WERI-Rb-1 (cell line): ENCODE data around the gene TLL2.

Experiments
- DNase-seq: peaks from one replicate; pipeline ENCODE4 v3.0.0-alpha.2; 2020
- H3K27ac ChIP-seq: fragments of 250-450 bp; sonication (Bioruptor Pico); 2 replicates; pipeline ENCODE4 v1.5.1; 2020; ENCODE audit warnings: mild to moderate bottlenecking, moderate library complexity
- H3K27me3 ChIP-seq: fragments of 250-450 bp; sonication (Bioruptor Pico); 2 replicates; pipeline ENCODE4 v1.5.1; 2021; ENCODE audit warnings: mild to moderate bottlenecking, low read depth, moderate library complexity; ENCODE audit not compliant: insufficient read depth, severe bottlenecking
- H3K36me3 ChIP-seq: fragments of 250-450 bp; sonication (Bioruptor Pico); 2 replicates; pipeline ENCODE4 v1.5.1; 2020; ENCODE audit warnings: mild to moderate bottlenecking, moderate library complexity
- H3K4me3 ChIP-seq: 2 replicates; pipeline ENCODE4 v1.5.1; 2011; ENCODE audit warnings: low read depth, mild to moderate bottlenecking, control low read depth, low read length
- H3K9me3 ChIP-seq: fragments of 250-450 bp; sonication (Bioruptor Pico); 2 replicates; pipeline ENCODE4 v1.5.1; 2021; ENCODE audit warnings: mild to moderate bottlenecking, moderate library complexity; ENCODE audit not compliant: severe bottlenecking
- CTCF ChIP-seq: IDR thresholded peaks from 2 replicates; pipeline ENCODE4 v1.5.1; 2011; ENCODE audit warnings: low read depth, mild to moderate bottlenecking, control low read depth, inconsistent platforms, low read length

Gene TLL2

DNA sequence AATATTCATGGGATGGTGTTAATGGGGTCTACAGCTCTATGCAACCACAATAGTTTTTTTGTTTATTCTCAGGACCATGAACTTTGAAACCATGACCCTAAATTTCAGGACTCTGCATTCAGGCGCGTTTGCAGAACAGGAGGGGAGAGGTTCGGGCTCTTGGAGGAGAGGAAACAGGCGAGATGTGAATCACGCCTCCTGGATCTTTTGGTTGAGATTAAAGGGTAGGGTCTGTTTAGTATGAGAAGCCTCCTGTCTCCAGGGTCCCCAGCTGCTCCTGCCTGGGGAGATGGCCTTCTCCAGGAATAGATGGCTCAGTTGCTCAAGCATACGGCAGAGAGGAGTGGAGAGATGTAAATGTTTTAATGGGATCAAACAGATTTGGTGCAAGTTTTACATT, 18.2 kb downstream of the TLL2 start:
- Histone ChIP-seq H3K36me3 (no peaks in the 10 kb centered on the region), H3K27me3 (no peaks in the 10 kb centered on the region), H3K4me3 (no peak overlapping the region), H3K9me3 (no peaks in the 10 kb centered on the region), H3K27ac (no peak overlapping the region)
- no peak for TF ChIP-seq CTCF
- DNase-seq: no peak

DNA sequence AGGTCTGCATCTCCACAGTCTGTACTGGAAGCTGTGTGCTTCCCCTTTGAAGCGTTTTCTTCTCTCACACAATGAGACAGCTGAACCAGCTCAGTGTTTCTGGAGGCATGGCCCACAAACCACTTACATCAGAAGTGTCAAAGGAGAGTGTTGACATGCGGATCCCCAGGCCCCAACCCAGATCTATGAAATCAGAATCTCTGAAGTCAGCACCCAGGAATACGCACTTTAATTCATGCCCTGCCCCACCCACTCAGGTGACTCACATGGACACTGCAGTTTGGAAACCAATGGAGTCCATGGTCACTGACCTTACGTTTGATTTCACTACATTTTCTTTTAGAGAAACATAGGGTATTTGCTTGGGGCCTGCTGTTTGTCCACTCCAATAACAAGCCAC, 19.0 kb downstream of the TLL2 start:
- H3K27me3 ChIP-seq: no peaks in the 10 kb centered on the region
- H3K27ac ChIP-seq: no peak overlapping the region
- DNase-seq: no peak
- H3K36me3 ChIP-seq: no peaks in the 10 kb centered on the region
- no peaks in the 10 kb centered on the region for H3K9me3 ChIP-seq
- no peak overlapping the region for H3K4me3 ChIP-seq
- no peak for TF ChIP-seq CTCF

DNA sequence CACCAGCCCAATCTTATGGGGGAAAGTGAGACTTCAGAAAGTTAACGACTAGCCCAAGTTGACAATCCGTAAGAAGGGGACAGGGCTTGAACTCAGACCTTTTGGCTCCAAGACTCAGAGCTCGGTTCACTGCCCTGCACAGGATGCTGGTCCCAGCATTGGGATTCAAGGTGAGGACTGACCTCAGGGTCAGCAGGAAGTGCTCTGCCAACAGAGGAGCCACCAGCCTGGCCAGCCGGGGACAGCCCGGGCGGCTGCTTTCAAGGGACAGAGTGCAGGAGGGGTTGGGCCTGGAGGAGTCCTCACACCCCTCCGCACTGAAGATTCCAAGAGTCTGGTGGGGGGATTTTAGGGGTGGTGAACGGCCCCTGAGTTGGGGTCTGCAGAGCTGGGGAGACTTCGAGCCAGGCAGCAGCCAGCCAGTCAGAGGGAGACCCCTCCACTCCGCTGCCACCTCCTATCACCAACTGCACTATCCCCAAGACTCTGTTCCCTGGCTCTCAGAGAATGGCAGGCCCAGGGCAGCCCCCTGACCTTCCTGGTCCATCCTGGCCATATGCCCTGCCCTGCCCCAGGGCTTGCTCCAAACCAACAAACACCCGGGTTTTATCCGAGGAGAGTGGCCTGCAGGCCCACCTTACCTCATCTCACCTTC, 19.7 kb downstream of the TLL2 start:
- H3K36me3 ChIP-seq: no peaks in the 10 kb centered on the region
- no peak for DNase-seq
- TF ChIP-seq CTCF: no peak
- H3K9me3 ChIP-seq: no peaks in the 10 kb centered on the region
- no peaks in the 10 kb centered on the region for H3K27me3 ChIP-seq
- H3K27ac ChIP-seq: no peak overlapping the region
- no peak overlapping the region for H3K4me3 ChIP-seq

DNA sequence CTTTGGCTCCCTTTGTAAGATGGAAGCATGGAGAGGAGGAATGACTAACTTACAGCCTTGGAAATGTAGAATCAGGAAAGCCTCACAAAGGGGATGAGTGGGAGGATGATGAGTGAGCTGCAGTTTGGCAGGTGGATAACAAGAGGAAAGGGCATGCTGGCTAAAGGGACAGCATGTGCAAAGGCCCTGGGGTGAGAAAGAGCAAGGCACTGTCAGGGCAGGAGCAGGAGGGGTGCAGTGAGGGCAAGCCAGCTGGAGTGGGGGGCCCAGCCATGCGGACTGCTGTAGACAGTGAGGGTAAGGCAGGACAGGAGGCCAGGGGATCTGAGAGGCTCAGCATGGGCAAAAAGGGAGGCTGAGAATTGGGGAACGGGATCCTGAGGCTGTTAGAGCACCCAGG, 20.5 kb downstream of the TLL2 start:
- Histone ChIP-seq H3K9me3 (no peaks in the 10 kb centered on the region), H3K36me3 (no peaks in the 10 kb centered on the region), H3K4me3 (no peak overlapping the region), H3K27me3 (no peaks in the 10 kb centered on the region), H3K27ac (no peak overlapping the region)
- TF ChIP-seq CTCF: no peak
- no peak for DNase-seq

DNA sequence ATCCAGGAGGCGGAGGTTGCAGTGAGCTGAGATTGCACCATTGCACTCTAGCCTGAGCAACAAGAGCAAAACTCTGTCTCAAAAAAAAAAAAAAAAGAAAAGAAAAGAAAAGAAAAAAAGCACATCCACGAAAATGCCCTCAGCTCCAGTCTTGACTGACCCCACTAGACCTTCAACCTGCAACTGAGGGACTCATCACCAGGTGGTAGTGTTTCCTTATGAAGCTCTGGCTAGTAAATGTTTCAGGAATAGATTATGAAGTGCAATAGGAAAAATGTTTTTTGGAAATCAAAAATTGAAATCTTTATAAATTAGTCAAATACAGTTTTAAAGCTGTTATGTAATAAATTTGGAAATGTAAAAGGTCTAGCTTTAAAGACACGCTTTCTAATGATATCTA, 22.4 kb downstream of the TLL2 start:
- H3K27ac ChIP-seq: no peak overlapping the region
- peak; percentile 53 for TF ChIP-seq CTCF
- H3K27me3 ChIP-seq: no peaks in the 10 kb centered on the region
- no peaks in the 10 kb centered on the region for H3K36me3 ChIP-seq
- H3K4me3 ChIP-seq: no peak overlapping the region
- no peaks in the 10 kb centered on the region for H3K9me3 ChIP-seq
- DNase-seq: no peak

DNA sequence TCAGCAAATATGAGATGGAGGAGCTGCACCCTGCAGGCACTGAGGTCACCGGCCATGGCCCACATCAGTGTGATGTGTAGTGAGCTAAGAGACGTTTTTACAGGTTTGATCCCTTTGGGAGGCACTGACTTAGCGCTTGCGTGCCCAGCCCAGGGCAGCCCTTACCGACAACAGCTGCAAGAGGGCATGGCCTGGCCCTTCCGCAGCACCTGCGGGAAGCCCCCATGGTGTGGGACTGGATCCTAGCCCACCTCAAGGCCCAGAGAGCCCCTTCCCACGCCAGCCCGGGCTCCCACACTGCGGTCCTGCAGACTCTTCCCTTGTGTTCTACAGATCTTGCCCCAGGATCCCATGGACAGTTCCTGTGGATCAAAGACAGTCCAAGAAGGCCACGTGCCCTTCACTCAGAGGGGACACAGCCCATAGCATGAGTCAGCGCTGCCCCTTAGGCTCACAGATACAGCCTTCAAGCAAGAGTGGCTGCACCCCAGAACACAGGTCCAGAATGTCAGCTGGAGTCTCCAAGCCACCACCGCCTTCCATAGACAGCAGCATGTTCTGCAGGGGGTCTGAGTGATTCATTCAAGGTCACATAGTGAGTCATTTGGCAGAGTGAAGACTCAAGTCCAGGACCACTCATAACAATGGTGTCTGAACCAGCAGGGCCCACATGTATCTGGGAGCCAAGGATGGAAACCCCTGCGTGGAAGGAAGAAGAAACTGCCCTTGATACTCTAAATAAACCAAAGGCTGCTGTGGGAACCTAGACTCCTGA, 25.4 kb downstream of the TLL2 start:
- no peak for TF ChIP-seq CTCF
- H3K27ac ChIP-seq: no peak overlapping the region
- no peaks in the 10 kb centered on the region for H3K36me3 ChIP-seq
- no peak overlapping the region for H3K4me3 ChIP-seq
- H3K9me3 ChIP-seq: no peaks in the 10 kb centered on the region
- H3K27me3 ChIP-seq: no peaks in the 10 kb centered on the region
- DNase-seq: no peak
